Keratinocyte (primary cell): Measurements from ENCODE around the gene TMEM52. TPM values are rescaled to one million over a fixed set of nuclear protein-coding genes. Genes with fewer than 3 reads are reported as not detected.

Source experiments
- DNase-seq: peaks from one replicate; pipeline ENCODE4 v3.0.0-alpha.2; 2011; ENCODE audit warnings: low read depth, missing footprints, low spot score
- FAIRE-seq: peaks from 2 replicates; lab custom pipeline; 2011; peaks lifted over from hg19 to GRCh38; lab: Jason Lieb, UNC
- H2AFZ ChIP-seq: 2 replicates; pipeline ENCODE4 v1.6.0; 2012; ENCODE audit warnings: low read length, control low read depth, inconsistent platforms; ENCODE audit not compliant: control insufficient read depth
- H3K27ac ChIP-seq: 2 replicates; pipeline ENCODE4 v1.5.1; 2011; ENCODE audit warnings: low read length; ENCODE audit not compliant: control insufficient read depth, insufficient read depth
- H3K27me3 ChIP-seq: 3 replicates; pipeline ENCODE4 v1.6.0; 2011; ENCODE audit warnings: low read length; ENCODE audit not compliant: control insufficient read depth, insufficient read depth; ENCODE audit errors: extremely low read depth
- H3K36me3 ChIP-seq, 2 experiments: 2 replicates in 1 of 2; 3 replicates in 1 of 2; pipeline ENCODE4 v1.5.1; 2011; ENCODE audit warnings: low read length in 2 of 2, mild to moderate bottlenecking in 1 of 2; ENCODE audit not compliant: control insufficient read depth in 2 of 2, insufficient read depth in 2 of 2; ENCODE audit errors: extremely low read depth in 1 of 2
- H3K4me1 ChIP-seq: 3 replicates; pipeline ENCODE4 v1.5.1; 2011; ENCODE audit warnings: low read length; ENCODE audit not compliant: control insufficient read depth, insufficient read depth; ENCODE audit errors: extremely low read depth
- H3K4me2 ChIP-seq: 3 replicates; pipeline ENCODE4 v1.6.0; 2011; ENCODE audit warnings: low read depth, low read length; ENCODE audit not compliant: control insufficient read depth, insufficient read depth; ENCODE audit errors: extremely low read depth
- H3K4me3 ChIP-seq, 3 experiments: fragments of 200-600 bp in 1 of 3; sonication (generic) in 1 of 3; 2 replicates in 2 of 3; 3 replicates in 1 of 3; pipeline ENCODE4 v1.5.1; 2011 to 2016; ENCODE audit warnings: low read length in 3 of 3, mild to moderate bottlenecking in 3 of 3, control low read depth in 2 of 3, inconsistent platforms in 1 of 3, low read depth in 1 of 3, mixed read lengths in 1 of 3, mixed run types in 1 of 3, moderate library complexity in 1 of 3; ENCODE audit not compliant: control insufficient read depth in 2 of 3, insufficient read depth in 2 of 3; ENCODE audit errors: extremely low read depth in 1 of 3
- H3K79me2 ChIP-seq: 2 replicates; pipeline ENCODE4 v1.6.0; 2012; ENCODE audit warnings: low read length; ENCODE audit not compliant: control insufficient read depth, insufficient read depth
- H3K9ac ChIP-seq: 3 replicates; pipeline ENCODE4 v1.6.0; 2011; ENCODE audit warnings: low read length; ENCODE audit not compliant: control insufficient read depth, insufficient read depth; ENCODE audit errors: extremely low read depth
- H3K9me1 ChIP-seq: 3 replicates; pipeline ENCODE4 v1.6.0; 2011; ENCODE audit warnings: low read length; ENCODE audit not compliant: control insufficient read depth, insufficient read depth; ENCODE audit errors: extremely low read depth
- H3K9me3 ChIP-seq: 2 replicates; pipeline ENCODE4 v1.5.1; 2012; ENCODE audit warnings: low read depth, low read length; ENCODE audit not compliant: control insufficient read depth
- H4K20me1 ChIP-seq: 3 replicates; pipeline ENCODE4 v1.6.0; 2011; ENCODE audit warnings: low read length; ENCODE audit not compliant: control insufficient read depth, insufficient read depth; ENCODE audit errors: extremely low read depth
- EZH2 ChIP-seq: IDR thresholded peaks from one replicate; pipeline ENCODE4 v1.6.1; 2012; ENCODE audit warnings: inconsistent platforms, mild to moderate bottlenecking, low read length, moderate library complexity
- dilution Hi-C: fragments of 300-500 bp; cut with MboI; formaldehyde crosslinking; loops from one replicate; pipeline ENCODE4 v1.7.0; 2020; ENCODE audit warnings: low sequenced_read_pairs; ENCODE audit not compliant: extremely low pct_ligation_motif_present
- polyA plus RNA-seq, 5 experiments: library from polyadenylated mRNA; depleted of rRNA in 3 of 5; stranded (reverse) in 3 of 5; stranded (forward) in 1 of 5; unstranded in 1 of 5; fragments of >200 nt; gene quantifications; 1 replicate in 1 of 5; 2 replicates in 3 of 5; 3 replicates in 1 of 5; pipeline versions ENCODE4 v1.2.1 to v1.2.3, GENCODE V29; 2011 to 2012; ENCODE audit warnings: missing spikeins in 2 of 5, low read depth in 1 of 5, low replicate concordance in 1 of 5
- TF ChIP-seq, protein P1 (sequence below), 3 experiments: IDR thresholded peaks in 1 of 3; conservative IDR thresholded peaks in 1 of 3; optimal IDR thresholded peaks in 1 of 3; 2 replicates in 2 of 3; 3 replicates in 1 of 3; pipeline versions ENCODE3 to v1.5.1; 2011; ENCODE audit warnings: low read length in 3 of 3, mild to moderate bottlenecking in 3 of 3, moderate library complexity in 2 of 3, control low read depth in 1 of 3, inconsistent platforms in 1 of 3; ENCODE audit not compliant: insufficient read depth in 2 of 3; ENCODE audit errors: extremely low read depth in 1 of 3

TMEM52 gene
- polyA plus RNA-seq, 1 donor (not counting 4 experiments of a cell fraction or from before 2014, with no cell fraction given), result 0.10 TPM

DNA sequence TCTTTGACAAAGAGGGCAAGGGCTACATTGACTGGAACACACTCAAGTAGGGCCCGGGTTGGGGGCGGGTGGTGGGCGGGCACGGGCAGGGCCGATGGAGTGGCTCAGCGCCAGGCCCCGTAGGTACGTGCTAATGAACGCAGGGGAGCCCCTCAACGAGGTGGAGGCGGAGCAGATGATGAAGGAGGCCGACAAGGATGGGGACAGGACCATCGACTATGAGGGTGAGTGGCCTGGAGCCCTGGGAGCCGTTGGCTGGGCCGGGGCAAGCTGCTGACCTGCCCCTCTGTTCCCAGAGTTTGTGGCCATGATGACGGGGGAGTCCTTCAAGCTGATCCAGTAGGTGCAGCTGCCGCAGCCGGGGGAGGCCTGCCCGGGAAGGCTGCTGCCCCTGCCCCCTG lies 2.2 kb downstream of the TMEM52 start:
- DNase-seq, result no peak

DNA sequence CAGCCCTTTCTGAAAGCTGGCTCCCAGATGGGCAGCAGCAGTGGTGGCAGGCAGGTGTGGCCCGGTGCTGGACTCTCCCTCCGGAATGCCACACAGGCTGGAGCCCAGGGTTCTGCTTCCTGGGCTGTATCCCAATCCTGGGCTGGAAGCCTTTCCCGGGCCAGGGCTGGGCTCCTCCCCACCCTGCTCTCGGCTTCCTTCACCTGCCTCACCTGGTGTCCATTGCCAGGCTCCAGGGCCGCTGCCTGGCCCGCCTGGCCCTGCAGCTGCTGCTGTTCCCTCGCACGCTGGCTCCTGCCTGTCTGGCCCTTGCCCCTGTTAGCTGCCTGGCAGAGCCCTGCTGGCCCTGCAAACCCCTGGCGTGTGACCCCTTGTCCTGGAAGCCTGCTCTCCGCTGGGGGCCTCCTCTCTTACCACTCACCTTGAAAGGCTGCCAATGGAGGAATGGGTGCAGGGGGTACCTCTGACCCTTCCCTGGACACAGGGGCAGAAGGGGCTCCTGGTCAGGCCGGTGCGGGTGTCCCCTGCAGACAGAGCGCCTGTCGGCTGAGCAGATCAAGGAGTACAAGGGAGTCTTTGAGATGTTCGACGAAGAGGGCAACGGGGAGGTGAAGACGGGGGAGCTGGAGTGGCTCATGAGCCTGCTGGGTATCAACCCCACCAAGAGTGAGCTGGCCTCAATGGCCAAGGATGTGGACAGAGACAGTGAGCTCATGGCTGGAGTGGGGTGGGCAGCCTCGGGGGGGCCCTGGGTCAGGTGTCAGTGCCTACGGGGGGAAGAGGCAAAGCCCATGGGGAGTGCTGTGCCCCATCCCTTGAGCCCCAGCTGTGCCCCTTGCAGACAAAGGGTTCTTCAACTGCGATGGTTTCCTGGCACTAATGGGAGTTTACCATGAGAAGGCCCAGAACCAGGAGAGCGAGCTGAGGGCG lies 2.9 kb downstream of the TMEM52 start:
- peaks cover 6% of the 10 kb centered on the region for H3K27me3 ChIP-seq
- H2AFZ ChIP-seq, result no peak overlapping the region
- no peaks in the 10 kb centered on the region for H3K4me1 ChIP-seq
- no peaks in the 10 kb centered on the region for H3K36me3 ChIP-seq
- H3K9me1 ChIP-seq, result no peaks in the 10 kb centered on the region
- no peak overlapping the region for H3K4me3 ChIP-seq
- TF ChIP-seq, protein P1, sequence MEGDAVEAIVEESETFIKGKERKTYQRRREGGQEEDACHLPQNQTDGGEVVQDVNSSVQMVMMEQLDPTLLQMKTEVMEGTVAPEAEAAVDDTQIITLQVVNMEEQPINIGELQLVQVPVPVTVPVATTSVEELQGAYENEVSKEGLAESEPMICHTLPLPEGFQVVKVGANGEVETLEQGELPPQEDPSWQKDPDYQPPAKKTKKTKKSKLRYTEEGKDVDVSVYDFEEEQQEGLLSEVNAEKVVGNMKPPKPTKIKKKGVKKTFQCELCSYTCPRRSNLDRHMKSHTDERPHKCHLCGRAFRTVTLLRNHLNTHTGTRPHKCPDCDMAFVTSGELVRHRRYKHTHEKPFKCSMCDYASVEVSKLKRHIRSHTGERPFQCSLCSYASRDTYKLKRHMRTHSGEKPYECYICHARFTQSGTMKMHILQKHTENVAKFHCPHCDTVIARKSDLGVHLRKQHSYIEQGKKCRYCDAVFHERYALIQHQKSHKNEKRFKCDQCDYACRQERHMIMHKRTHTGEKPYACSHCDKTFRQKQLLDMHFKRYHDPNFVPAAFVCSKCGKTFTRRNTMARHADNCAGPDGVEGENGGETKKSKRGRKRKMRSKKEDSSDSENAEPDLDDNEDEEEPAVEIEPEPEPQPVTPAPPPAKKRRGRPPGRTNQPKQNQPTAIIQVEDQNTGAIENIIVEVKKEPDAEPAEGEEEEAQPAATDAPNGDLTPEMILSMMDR (optimal IDR thresholded peaks at IDR 0.05 in 1 of 3, IDR thresholded peaks at IDR 0.05 in 1 of 3, conservative IDR thresholded peaks at IDR 0.05 in 1 of 3; ENCODE audit: extremely low read depth in 1 of 3, insufficient read depth in 2 of 3, low read length in 3 of 3), result no peak
- TF ChIP-seq EZH2, result no peak
- no peak overlapping the region for H3K9ac ChIP-seq
- no peaks in the 10 kb centered on the region for H4K20me1 ChIP-seq
- no peaks in the 10 kb centered on the region for H3K9me3 ChIP-seq
- no peak overlapping the region for H3K27ac ChIP-seq
- no peaks in the 10 kb centered on the region for H3K79me2 ChIP-seq
- no peak for FAIRE-seq
- no peak overlapping the region for H3K4me2 ChIP-seq
- DNase-seq, result no peak
- dilution Hi-C loops, result no loop called here

More for the DNA sequence above, 2.2 kb downstream of the TMEM52 start:
- H3K79me2 ChIP-seq, result no peaks in the 10 kb centered on the region
- no peaks in the 10 kb centered on the region for H3K4me1 ChIP-seq
- H3K9me3 ChIP-seq, result no peaks in the 10 kb centered on the region
- no peaks in the 10 kb centered on the region for H3K9me1 ChIP-seq
- H3K4me2 ChIP-seq, result no peak overlapping the region
- no peaks in the 10 kb centered on the region for H4K20me1 ChIP-seq
- no peak for FAIRE-seq
- TF ChIP-seq EZH2, result no peak
- TF ChIP-seq, protein P1 (optimal IDR thresholded peaks at IDR 0.05 in 1 of 3, IDR thresholded peaks at IDR 0.05 in 1 of 3, conservative IDR thresholded peaks at IDR 0.05 in 1 of 3; ENCODE audit: extremely low read depth in 1 of 3, insufficient read depth in 2 of 3, low read length in 3 of 3), result no peak
- no peak overlapping the region for H3K4me3 ChIP-seq
- H3K27me3 ChIP-seq, result peaks cover 6% of the 10 kb centered on the region
- no peak overlapping the region for H2AFZ ChIP-seq
- H3K9ac ChIP-seq, result no peak overlapping the region
- dilution Hi-C loops, result no loop called here
- no peak overlapping the region for H3K27ac ChIP-seq
- H3K36me3 ChIP-seq, result no peaks in the 10 kb centered on the region
